22Rv1 (cell line): ENCODE results near the gene GDPD5.

Experiments used
- H3K27ac ChIP-seq: fragments of 450-650 bp; 2 replicates; pipeline ENCODE4 v1.5.1; 2017
- ZFX ChIP-seq: fragments of 450-650 bp; IDR thresholded peaks from 2 replicates; pipeline ENCODE4 v1.6.1; 2017; ENCODE audit warnings: antibody characterized with exemption, borderline replicate concordance
- TF ChIP-seq, protein P1 (sequence below): fragments of 450-650 bp; IDR thresholded peaks from 2 replicates; pipeline ENCODE4 v1.5.1; 2017; ENCODE audit warnings: mild to moderate bottlenecking

GDPD5 gene

DNA sequence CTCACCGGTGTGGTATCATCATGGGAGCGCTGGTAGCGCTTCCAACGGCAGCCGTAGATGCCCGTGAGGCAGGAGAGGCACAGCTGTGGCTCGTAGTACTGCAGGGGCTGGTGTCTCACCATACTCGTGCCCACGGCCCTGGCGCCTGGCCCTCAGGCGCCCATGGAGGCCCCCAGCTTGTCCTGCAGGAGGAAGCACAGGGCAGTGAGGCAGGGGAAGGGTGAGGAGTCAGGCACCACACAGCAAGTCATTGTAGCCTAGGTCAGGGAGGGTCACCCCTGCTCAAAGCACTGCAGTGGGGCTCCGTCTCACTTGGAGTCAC, 48.2 kb downstream of the GDPD5 start:
- no peak overlapping the region for H3K27ac ChIP-seq
- TF ChIP-seq, protein P1, sequence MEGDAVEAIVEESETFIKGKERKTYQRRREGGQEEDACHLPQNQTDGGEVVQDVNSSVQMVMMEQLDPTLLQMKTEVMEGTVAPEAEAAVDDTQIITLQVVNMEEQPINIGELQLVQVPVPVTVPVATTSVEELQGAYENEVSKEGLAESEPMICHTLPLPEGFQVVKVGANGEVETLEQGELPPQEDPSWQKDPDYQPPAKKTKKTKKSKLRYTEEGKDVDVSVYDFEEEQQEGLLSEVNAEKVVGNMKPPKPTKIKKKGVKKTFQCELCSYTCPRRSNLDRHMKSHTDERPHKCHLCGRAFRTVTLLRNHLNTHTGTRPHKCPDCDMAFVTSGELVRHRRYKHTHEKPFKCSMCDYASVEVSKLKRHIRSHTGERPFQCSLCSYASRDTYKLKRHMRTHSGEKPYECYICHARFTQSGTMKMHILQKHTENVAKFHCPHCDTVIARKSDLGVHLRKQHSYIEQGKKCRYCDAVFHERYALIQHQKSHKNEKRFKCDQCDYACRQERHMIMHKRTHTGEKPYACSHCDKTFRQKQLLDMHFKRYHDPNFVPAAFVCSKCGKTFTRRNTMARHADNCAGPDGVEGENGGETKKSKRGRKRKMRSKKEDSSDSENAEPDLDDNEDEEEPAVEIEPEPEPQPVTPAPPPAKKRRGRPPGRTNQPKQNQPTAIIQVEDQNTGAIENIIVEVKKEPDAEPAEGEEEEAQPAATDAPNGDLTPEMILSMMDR: no peak
- TF ChIP-seq ZFX: no peak

DNA sequence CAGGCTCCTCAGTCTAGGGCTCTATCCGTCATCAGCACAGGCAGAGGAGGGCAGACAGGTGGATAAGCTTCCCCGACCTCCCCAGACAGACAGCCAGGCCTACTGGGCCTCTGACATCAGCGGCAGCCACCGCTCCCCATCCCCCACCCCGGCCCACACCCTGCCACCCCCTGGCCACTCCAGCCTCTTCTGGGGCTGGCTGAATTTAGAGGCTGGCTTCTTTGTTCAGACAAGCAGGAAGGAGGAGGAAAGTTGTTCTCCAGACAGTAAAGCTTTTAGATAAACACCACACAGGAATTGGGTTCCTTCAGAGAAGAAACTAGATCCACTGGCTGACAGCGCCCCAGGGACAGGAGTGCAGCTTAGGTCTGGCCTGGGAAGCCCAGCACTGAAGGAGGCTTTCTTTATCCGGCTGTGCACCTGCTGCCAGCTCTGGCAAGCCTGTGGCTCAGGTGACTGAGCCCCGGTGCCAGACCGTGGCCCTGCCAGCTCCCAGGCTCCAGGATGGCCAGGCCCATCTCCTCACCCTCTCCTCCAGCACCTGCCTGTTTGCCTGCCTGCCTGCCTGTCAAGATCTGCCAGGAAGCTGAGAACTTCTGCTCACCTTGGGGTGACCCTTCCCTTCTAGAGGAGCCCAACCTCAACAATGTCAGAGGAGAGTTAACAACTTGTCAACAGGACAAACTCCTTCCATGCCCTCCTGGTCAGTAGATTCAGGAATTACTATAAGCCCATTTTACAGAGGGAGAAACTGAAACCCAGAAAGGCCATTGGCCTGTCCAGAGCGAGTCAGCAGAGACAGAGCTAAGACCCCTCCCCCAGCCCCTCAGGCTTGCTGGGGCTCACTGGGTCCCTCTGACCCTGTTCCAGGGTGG, 48.8 kb downstream of the GDPD5 start:
- TF ChIP-seq, protein P1: no peak
- TF ChIP-seq ZFX: no peak
- H3K27ac ChIP-seq: no peak overlapping the region

DNA sequence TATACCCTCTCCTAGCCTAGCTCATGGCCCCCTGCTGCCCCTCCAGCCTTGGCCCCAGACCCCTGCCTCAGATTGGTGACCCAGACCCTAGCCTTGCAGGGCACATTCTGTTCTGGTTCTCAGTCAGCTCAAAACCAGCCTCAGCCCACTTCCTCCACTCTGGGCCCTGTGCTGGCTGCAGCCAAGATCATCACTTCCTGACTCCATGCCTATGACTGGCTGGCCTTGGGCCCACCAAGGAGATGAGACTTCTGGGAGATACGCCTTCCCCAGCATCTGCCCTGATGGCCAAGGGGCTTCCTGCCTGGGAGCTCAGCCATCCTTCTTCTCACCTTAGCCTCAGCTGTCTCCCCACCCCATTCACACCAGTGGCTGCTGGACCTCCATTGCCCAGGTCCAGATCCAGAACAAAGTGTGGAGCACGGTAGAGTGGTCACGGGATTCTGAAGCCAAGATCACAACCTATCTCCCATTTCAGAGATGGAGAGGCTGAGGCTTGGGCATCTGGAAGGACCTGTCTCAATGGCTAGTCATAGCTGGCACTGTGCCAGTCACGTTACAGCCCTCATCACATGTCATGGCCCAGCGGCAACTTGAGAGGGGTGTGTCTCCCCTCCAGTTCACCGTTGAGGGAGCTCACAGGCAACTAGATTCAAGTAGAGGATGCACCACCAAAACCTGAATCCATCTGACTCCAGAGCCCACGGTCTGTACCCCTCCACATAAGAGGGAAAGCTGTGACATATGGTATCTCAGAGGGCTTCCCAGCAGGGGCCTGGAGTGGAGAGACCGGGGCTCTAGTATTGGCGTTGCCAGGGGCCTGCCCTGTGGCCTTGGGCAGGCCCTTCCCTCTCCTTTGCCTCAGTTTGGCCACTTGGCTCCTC, 49.7 kb downstream of the GDPD5 start:
- H3K27ac ChIP-seq: no peak overlapping the region
- TF ChIP-seq, protein P1: no peak
- TF ChIP-seq ZFX: no peak

DNA sequence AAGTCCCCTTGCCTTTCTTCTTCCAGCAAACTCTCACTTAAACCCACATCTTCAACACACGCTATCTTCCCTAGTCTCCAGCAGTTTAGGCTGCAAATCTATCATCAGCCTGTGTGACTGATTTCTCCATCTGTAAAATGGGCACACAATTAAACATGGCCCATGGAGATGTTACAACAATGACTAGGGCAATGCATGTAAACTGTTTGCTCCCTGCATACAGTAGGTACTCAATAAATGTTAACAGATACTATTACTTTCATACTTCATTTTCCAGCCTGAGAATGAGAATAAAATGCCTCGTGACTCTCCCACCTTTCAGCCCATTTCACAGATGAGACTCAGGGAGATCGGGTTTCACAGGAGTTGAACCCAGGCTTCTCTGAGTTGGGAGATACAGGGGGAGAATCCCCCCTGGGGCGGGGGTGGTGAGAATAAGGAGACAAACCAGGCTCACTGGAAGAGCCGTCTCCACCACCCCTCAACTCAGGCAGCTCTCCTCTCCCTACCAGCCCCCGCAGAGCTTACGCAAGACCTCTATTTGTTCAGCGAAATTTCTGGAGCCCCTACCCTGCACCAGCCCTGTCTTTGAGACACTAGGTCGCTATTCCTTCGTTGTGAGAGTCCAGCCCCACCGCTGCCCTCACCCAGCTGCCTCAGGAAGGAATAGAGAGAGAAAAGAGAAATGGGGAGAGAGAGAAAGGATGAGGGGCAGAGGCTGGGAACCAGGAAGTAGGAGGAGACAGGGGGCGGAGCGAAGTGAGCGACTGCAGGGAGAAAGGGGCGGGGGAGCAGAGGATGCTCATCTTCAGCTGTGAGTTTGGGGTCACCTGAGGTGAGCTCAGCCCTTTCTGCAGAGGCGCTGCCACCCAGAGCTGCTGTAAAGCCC, 50.6 kb downstream of the GDPD5 start:
- H3K27ac ChIP-seq: no peak overlapping the region
- TF ChIP-seq, protein P1: no peak
- TF ChIP-seq ZFX: no peak

DNA sequence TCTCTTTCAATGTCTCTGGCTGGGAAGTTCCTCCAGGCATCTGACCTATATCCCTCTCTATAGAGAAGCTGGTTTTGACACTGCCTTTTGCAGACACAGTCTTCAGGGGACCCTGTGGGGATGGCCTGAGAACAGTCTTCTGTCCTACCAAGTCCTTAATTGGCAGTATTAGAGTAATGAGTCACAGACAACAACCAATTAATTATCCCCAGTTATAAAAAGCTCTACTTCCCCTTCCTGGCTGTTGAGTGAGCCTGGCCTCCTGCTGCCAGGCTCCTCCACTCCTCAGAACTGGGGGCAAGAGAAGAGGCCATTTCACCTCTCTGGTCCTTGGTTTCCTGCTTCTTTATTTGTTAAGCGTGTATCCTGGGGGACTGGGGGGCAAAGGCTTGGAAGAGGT, 51.5 kb downstream of the GDPD5 start:
- TF ChIP-seq, protein P1: no peak
- no peak for TF ChIP-seq ZFX
- no peak overlapping the region for H3K27ac ChIP-seq

DNA sequence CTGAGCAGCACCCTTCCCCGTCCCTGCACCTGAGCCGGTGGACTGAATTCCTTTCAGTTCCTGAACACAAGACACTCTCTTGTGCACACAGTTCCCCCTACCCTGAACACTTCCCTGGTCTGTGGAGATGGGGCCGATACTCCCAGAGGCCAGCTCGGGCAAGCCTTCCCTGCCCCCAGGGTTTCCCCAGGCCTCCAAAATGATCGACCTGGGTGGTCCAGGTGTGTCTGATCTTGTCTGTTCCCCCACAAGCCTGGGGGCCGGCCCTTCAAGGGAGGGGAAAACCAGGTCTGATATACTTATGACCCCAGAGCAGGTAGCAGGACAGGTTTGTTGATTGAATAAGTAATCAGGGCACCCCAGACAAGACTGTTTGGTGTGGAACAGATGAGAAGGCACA, 52.1 kb downstream of the GDPD5 start:
- no peak for TF ChIP-seq ZFX
- TF ChIP-seq, protein P1: no peak
- no peak overlapping the region for H3K27ac ChIP-seq
